IMR-90 (cell line): ENCODE measurements around the gene XRCC3.

ENCODE experiments used
- CHD1 ChIP-seq: IDR thresholded peaks from 2 replicates; pipeline ENCODE4 v1.6.1; 2012; ENCODE audit warnings: low read depth, low read length, improper control_type of control experiment
- CTCF ChIP-seq: conservative IDR thresholded peaks from 2 replicates; pipeline ENCODE4 v1.5.1; 2012; ENCODE audit warnings: mild to moderate bottlenecking, low read depth, low read length, improper control_type of control experiment
- ELK1 ChIP-seq: fragments of 150-350 bp; IDR thresholded peaks from 2 replicates; pipeline ENCODE4 v1.6.1; 2016; ENCODE audit warnings: low read depth, mild to moderate bottlenecking, low read length, moderate library complexity, borderline replicate concordance
- MAFK ChIP-seq: IDR thresholded peaks from 2 replicates; pipeline ENCODE4 v1.6.1; 2012; ENCODE audit warnings: low read depth, low read length, improper control_type of control experiment
- NFE2L2 ChIP-seq: fragments of 150-350 bp; IDR thresholded peaks from 2 replicates; pipeline ENCODE4 v1.6.1; 2016; ENCODE audit warnings: low read depth, mild to moderate bottlenecking, low read length
- POLR2A ChIP-seq: IDR thresholded peaks from 2 replicates; pipeline ENCODE4 v1.6.1; 2012; ENCODE audit warnings: mild to moderate bottlenecking, low read depth, low read length
- RAD21 ChIP-seq: IDR thresholded peaks from 2 replicates; pipeline ENCODE4 v1.6.1; 2012; ENCODE audit warnings: low read length, improper control_type of control experiment
- SMC3 ChIP-seq: fragments of 150-350 bp; IDR thresholded peaks from 2 replicates; pipeline ENCODE4 v1.6.1; 2016; ENCODE audit warnings: low read depth, mild to moderate bottlenecking, antibody characterized with exemption, low read length, moderate library complexity
- USF2 ChIP-seq: fragments of 150-350 bp; IDR thresholded peaks from 2 replicates; pipeline ENCODE4 v1.6.1; 2017; ENCODE audit warnings: mild to moderate bottlenecking, antibody characterized with exemption, low read length, low read depth

GRCh38 chr14:103653805-103654204 lies 61.4 kb downstream of the XRCC3 start:
- no peak for TF ChIP-seq SMC3
- TF ChIP-seq MAFK, result no peak
- TF ChIP-seq POLR2A, result no peak
- TF ChIP-seq CTCF, result no peak
- no peak for TF ChIP-seq RAD21
- no peak for TF ChIP-seq USF2
- no peak for TF ChIP-seq CHD1
- TF ChIP-seq ELK1, result no peak
- no peak for TF ChIP-seq NFE2L2
